HEK293T (cell line): Measurements from ENCODE around the gene CSNK1E.

Experiments used
- CTCF ChIA-PET: fragments of 350-600 bp; formaldehyde crosslinking; extraction: SDS; loops from one replicate; lab custom pipeline; 2021; ENCODE audit warnings: antibody characterized with exemption, inconsistent platforms; lab: Yijun Ruan, JAX
- POLR2A ChIA-PET: fragments of 350-600 bp; formaldehyde crosslinking; extraction: SDS; loops from one replicate; lab custom pipeline; 2020; ENCODE audit warnings: antibody characterized with exemption, inconsistent platforms; lab: Yijun Ruan, JAX
- DNase-seq: peaks from one replicate; pipeline ENCODE4 v3.0.0; 2012; ENCODE audit warnings: mixed read lengths; ENCODE audit errors: extremely low spot score
- ARNT ChIP-seq: fragments of 450-650 bp; IDR thresholded peaks from 2 replicates; pipeline ENCODE4 v1.6.1; 2017; ENCODE audit warnings: mild to moderate bottlenecking
- BHLHE40 ChIP-seq: fragments of 450-650 bp; IDR thresholded peaks from 2 replicates; pipeline ENCODE4 v1.6.1; 2016; ENCODE audit warnings: mild to moderate bottlenecking, moderate library complexity, borderline replicate concordance
- CTBP1 ChIP-seq: fragments of 450-650 bp; IDR thresholded peaks from 2 replicates; pipeline ENCODE4 v1.6.1; 2016; ENCODE audit warnings: borderline replicate concordance
- ELF4 ChIP-seq: fragments of 450-650 bp; IDR thresholded peaks from 2 replicates; pipeline ENCODE4 v1.6.1; 2017; ENCODE audit warnings: antibody characterized with exemption
- FOXA1 ChIP-seq: fragments of 450-650 bp; IDR thresholded peaks from 2 replicates; pipeline ENCODE4 v1.6.1; 2016; ENCODE audit warnings: mild to moderate bottlenecking
- FOXK2 ChIP-seq: fragments of 450-650 bp; IDR thresholded peaks from 2 replicates; pipeline ENCODE4 v1.6.1; 2016; ENCODE audit warnings: mild to moderate bottlenecking
- FOXM1 ChIP-seq: fragments of 450-650 bp; IDR thresholded peaks from 2 replicates; pipeline ENCODE4 v1.6.1; 2017; ENCODE audit warnings: mild to moderate bottlenecking, borderline replicate concordance
- HDGF ChIP-seq: fragments of 450-650 bp; IDR thresholded peaks from 2 replicates; pipeline ENCODE4 v1.6.1; 2017; ENCODE audit warnings: antibody characterized with exemption, borderline replicate concordance
- L3MBTL2 ChIP-seq: fragments of 450-650 bp; conservative IDR thresholded peaks from 2 replicates; pipeline ENCODE4 v1.6.1; 2016; ENCODE audit warnings: mild to moderate bottlenecking
- LEF1 ChIP-seq: fragments of 450-650 bp; IDR thresholded peaks from 2 replicates; pipeline ENCODE4 v1.6.1; 2017; ENCODE audit warnings: mild to moderate bottlenecking, borderline replicate concordance
- NFRKB ChIP-seq: fragments of 450-650 bp; IDR thresholded peaks from 2 replicates; pipeline ENCODE4 v1.6.1; 2016; ENCODE audit warnings: mild to moderate bottlenecking, moderate library complexity
- SP1 ChIP-seq: fragments of 450-650 bp; IDR thresholded peaks from 2 replicates; pipeline ENCODE4 v1.6.1; 2017
- SUZ12 ChIP-seq: fragments of 450-650 bp; IDR thresholded peaks from 2 replicates; pipeline ENCODE4 v1.6.1; 2016; ENCODE audit warnings: mild to moderate bottlenecking
- TARDBP ChIP-seq: fragments of 450-650 bp; IDR thresholded peaks from 2 replicates; pipeline ENCODE4 v1.6.1; 2016
- ZNF384 ChIP-seq: fragments of 450-650 bp; IDR thresholded peaks from 2 replicates; pipeline ENCODE4 v1.6.1; 2016
- TF ChIP-seq, protein P1 (sequence below): fragments of 450-650 bp; IDR thresholded peaks from 2 replicates; pipeline ENCODE4 v1.6.1; 2016

CSNK1E gene

GRCh38 chr22:38249301-38249700, 67.9 kb downstream of the CSNK1E start:
- DNase-seq, result no peak
- POLR2A ChIA-PET, result no interaction called here
- TF ChIP-seq SP1, result no peak
- no peak for TF ChIP-seq FOXA1
- no peak for TF ChIP-seq HDGF
- no peak for TF ChIP-seq TARDBP
- no peak for TF ChIP-seq LEF1
- TF ChIP-seq FOXK2, result no peak
- TF ChIP-seq NFRKB, result no peak
- no peak for TF ChIP-seq BHLHE40
- TF ChIP-seq ELF4, result no peak
- no peak for TF ChIP-seq CTBP1
- TF ChIP-seq ZNF384, result no peak
- TF ChIP-seq SUZ12, result no peak
- TF ChIP-seq, protein P1, sequence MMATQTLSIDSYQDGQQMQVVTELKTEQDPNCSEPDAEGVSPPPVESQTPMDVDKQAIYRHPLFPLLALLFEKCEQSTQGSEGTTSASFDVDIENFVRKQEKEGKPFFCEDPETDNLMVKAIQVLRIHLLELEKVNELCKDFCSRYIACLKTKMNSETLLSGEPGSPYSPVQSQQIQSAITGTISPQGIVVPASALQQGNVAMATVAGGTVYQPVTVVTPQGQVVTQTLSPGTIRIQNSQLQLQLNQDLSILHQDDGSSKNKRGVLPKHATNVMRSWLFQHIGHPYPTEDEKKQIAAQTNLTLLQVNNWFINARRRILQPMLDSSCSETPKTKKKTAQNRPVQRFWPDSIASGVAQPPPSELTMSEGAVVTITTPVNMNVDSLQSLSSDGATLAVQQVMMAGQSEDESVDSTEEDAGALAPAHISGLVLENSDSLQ, result no peak
- TF ChIP-seq FOXM1, result no peak
- no peak for TF ChIP-seq ARNT
- no peak for TF ChIP-seq L3MBTL2
- CTCF ChIA-PET, result no interaction called here

- ChIA-PET POLR2A (no interaction called here), CTCF (no interaction called here)
- TF ChIP-seq ZNF384, result no peak
- TF ChIP-seq ELF4, result no peak
- DNase-seq, result no peak
Measured at GRCh38 chr22:38248280-38248679, 69.0 kb downstream of the CSNK1E start.

GRCh38 chr22:38247713-38248112, 69.5 kb downstream of the CSNK1E start:
- CTCF ChIA-PET, result no interaction called here
- POLR2A ChIA-PET, result no interaction called here
- DNase-seq, result no peak
- TF ChIP-seq ZNF384 (no peak), HDGF (no peak), ELF4 (no peak), BHLHE40 (no peak), SP1 (no peak), LEF1 (no peak), FOXK2 (no peak), FOXA1 (no peak), FOXM1 (no peak), L3MBTL2 (no peak), ARNT (no peak), SUZ12 (no peak), NFRKB (no peak), TARDBP (no peak), CTBP1 (no peak)
- TF ChIP-seq, protein P1, result no peak

- ChIA-PET CTCF (interaction anchor here (0.6 kb wide), 1 partner anchor 12 kb away, joined by 4 read pairs; no protein-coding TSS in a partner anchor), POLR2A (interaction anchor here (0.9 to 1.0 kb wide), 2 partner anchors 10 to 12 kb away, joined by 3 read pairs; no protein-coding TSS in a partner anchor)
- TF ChIP-seq LEF1, result no peak
- no peak for TF ChIP-seq TARDBP
- TF ChIP-seq, protein P1, result no peak
- DNase-seq, result no peak
Measured at GRCh38 chr22:38246692-38247091, 70.5 kb downstream of the CSNK1E start.

- TF ChIP-seq, protein P1, result no peak
- TF ChIP-seq ZNF384, result no peak
- no peak for TF ChIP-seq L3MBTL2
- no peak for TF ChIP-seq LEF1
- TF ChIP-seq SUZ12, result no peak
- TF ChIP-seq FOXA1, result no peak
- TF ChIP-seq TARDBP, result no peak
- no peak for TF ChIP-seq NFRKB
- no peak for TF ChIP-seq ELF4
- no peak for TF ChIP-seq HDGF
- TF ChIP-seq SP1, result no peak
- no peak for TF ChIP-seq FOXK2
- TF ChIP-seq ARNT, result no peak
- no peak for TF ChIP-seq BHLHE40
- no peak for TF ChIP-seq CTBP1
- no peak for TF ChIP-seq FOXM1
- POLR2A ChIA-PET, result interaction anchor here (0.9 to 1.0 kb wide), 2 partner anchors 9 to 12 kb away, joined by 3 read pairs; no protein-coding TSS in a partner anchor
- DNase-seq, result no peak
- CTCF ChIA-PET, result interaction anchor here (0.6 kb wide), 1 partner anchor 12 kb away, joined by 4 read pairs; no protein-coding TSS in a partner anchor
Measured at GRCh38 chr22:38246046-38246658, 71.1 kb downstream of the CSNK1E start.

GRCh38 chr22:38244106-38244505, 73.1 kb downstream of the CSNK1E start:
- ChIA-PET CTCF (no interaction called here), POLR2A (no interaction called here)

More at GRCh38 chr22:38244106-38244505, 73.1 kb downstream of the CSNK1E start:
- TF ChIP-seq, protein P1, result no peak
- TF ChIP-seq ZNF384 (no peak), FOXA1 (no peak), TARDBP (no peak), FOXM1 (no peak), FOXK2 (no peak), LEF1 (no peak), CTBP1 (no peak), ELF4 (no peak), NFRKB (no peak)
- no peak for DNase-seq
